GM21786 (cell line): ENCODE data around the gene HIP1.
A peak's percentile ranks its signal among the peaks of the same experiment; 100 is the strongest.
"Not testable (repeated sequence)": the region's sequence is repeated elsewhere in the genome, so short reads cannot be mapped to it uniquely, and the experiment has no call there.

Experiments
- ATAC-seq: cut with Tn5 transposase; IDR thresholded peaks from one replicate; pipeline ENCODE4 v1.9.1; 2021; ENCODE audit not compliant: unreplicated experiment

The HIP1 gene

DNA sequence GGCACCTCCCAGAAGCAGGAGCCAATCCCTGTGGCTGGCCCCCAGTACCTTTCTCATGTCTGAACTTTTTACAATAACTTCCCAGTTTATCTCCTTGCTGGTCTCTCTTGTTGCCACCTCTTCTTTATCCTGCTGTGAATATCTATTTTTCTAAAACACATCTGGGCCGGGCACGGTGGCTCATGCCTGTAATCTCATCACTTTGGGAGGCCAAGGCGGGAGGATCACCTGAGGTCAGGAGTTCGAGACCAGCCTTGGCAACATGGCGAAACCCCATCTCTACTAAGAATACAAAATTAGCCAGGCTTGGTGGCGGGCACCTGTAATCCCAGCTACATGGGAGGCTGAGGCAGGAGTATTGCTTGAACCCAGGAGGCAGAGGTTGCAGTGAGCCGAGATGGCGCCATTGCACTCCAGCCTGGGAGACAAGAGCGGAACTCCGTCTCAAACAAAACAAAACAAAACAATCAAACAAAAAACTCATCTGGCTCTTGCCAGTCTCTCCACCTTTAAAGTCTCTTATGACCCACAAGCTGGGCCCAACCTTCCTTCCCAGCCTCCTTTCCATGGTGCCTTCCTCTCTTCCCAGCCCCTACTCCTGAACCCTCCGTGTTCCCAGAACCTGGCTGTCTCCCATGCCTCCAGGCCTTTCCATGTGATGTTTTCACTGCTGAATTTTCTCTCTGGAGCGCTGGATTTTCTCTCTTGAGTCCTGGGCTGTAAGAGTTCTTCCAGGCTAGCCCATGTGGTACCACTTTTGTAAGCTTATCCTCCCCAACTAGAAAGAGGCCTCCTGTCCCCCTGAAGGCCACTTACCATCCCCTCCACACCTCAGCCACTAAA is 51.3 kb downstream of the HIP1 start:
- ATAC-seq = no peak

DNA sequence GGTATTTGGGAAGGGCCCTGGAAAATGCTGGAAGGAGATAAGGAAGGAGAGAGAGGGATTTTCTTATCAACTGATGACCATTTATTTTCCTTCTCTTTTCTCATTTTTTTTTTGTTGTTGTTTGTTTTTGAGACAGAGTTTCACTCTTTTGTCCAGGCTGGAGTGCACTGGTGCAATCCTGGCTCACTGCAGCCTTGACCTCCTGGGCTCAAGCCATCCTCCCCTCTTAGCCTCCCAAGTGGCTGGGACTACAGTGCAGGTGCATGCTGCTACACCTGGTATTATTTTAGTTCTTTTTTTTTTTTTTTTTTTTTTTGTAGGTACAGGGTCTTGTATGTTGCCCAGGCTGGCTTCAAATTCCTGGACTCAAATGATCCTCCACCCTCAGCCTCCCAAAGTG is 52.2 kb downstream of the HIP1 start:
- ATAC-seq = no peak

DNA sequence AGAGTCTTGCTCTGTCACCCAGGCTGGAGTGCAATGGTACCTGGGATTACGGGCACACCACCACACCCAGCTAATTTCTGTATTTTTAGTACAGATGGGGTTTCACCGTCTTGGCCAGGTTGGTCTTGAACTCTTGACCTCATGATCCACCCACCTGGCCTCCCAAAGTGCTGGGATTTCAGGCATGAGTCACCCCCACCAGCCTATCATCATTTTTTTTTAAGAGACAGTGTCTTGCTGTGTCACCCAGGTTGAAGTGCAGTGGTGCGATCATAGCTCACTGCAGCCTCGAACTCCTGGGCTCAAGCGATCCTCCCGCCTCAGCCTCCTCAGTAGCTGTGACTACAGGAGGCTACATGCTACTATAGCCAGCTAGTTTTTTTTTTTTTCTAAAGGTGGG is 56.7 kb downstream of the HIP1 start:
- not testable (repeated sequence) for ATAC-seq

DNA sequence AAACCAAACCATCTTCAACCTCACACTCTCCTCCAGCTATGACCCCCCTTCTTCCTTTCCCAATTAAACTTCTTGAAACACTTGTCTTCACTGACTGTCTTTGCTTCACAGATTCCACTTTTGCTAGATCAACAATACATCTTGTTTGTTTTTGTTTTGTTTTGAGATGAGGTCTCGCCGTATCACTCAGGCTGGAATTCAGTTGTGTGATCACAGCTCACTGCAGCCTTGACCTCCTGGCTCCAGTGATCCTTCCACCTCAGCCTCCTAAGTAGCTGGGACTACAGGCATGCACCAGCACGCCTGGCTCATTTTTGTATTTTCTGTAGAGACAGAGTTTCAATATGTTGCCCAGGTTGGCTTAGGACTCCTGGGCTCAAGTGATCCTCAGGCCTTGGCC is 59.7 kb downstream of the HIP1 start:
- ATAC-seq = no peak

DNA sequence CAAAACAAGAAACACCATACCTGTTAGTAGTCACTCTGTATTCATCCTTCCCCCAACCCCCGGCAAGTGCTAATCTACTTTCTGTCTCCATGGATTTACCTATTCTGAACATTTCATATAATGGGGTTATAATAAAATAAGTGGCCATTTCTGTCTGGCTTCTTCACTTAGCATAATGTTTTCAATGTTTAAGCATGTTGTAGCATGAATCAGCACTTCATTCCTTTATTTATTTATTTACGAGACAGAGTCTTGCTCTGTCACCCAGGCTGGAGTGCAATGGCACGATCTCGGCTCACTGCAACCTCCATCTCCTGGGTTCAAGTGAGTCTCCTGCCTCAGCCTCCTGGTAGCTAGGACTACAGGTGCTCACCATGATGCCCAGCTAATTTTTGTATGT is 69.2 kb downstream of the HIP1 start:
- ATAC-seq = no peak

DNA sequence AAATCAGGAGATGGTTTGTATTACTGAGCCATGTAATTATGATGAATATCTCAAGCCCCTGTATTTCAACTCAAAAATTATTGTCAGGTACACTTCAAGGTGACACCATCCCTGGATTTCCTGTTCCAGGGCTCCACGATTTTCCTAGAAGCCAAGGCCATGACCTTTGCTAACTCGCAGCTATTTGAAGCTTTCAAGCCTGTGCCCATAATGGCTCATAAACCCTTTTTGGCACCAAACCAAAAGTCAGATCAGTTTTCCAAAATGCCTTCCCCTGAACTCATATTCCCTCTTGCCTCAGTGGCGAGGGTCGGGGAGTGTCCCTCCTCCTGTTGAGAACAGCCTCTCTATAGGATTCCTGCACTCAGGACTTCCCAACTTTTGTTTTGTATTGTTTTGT is 70.8 kb downstream of the HIP1 start:
- no peak for ATAC-seq

DNA sequence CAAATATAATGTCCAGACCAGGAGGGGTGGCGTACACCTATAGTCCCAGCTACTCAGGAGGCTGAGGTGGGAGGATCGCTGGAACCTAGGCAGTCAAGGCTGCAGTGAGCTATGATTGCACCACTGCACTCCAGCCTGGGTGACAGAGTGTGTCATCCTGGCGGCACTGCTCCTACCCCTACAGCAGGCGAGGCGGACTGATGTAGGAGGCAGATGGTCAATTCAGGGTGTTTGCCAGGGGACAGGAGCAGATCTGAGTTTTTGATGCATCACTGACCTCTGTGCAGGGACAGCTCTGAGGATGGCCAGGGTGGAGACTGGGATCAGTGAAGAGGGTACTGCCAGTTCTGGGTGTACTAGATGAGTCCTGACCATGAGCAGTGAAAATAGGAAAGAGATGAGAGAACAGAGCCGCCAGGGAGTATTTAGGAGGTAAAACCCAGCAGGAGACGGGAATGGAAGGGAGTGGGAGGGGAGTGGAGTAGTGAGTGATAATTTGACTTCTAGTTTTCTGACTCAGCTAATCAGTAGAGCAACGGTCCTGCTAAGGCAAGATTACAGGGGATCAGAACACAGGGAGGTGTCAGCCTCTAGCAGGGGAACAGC is 75.3 kb downstream of the HIP1 start:
- ATAC-seq = peak; percentile 38

DNA sequence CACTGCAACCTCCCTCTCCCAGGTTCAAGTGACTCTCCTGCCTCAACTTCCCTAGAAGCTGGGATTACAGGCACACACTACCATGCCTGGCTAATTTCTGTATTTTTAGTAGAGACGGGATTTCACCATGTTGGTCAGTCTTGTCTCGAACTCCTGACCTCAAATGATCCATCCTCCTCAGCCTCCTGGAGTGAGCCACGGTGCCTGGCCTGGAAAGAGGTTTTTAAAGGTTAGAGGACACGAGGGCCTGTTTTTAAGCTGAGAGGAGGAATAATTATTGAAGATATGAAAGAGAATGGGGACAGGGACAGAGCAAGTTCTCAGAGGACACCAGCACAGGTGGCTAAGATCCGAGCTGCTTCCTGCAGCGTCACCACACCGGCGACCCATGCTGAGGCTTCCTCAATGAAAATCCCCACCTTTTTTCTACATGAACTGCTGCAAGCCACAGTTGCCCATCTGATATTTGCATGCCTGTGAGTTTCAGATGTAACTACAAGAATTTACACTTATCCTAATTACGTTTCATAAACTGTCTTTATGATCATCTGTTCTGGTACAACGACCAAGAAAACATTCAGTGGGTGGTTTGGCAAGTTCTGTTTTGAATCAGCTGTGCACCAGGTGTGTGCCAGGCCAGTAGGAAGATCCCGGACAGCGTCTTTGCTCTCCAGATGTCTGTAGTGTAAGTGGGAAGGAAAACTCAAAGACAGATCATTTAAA is 76.0 kb downstream of the HIP1 start:
- peak; percentile 82 for ATAC-seq

DNA sequence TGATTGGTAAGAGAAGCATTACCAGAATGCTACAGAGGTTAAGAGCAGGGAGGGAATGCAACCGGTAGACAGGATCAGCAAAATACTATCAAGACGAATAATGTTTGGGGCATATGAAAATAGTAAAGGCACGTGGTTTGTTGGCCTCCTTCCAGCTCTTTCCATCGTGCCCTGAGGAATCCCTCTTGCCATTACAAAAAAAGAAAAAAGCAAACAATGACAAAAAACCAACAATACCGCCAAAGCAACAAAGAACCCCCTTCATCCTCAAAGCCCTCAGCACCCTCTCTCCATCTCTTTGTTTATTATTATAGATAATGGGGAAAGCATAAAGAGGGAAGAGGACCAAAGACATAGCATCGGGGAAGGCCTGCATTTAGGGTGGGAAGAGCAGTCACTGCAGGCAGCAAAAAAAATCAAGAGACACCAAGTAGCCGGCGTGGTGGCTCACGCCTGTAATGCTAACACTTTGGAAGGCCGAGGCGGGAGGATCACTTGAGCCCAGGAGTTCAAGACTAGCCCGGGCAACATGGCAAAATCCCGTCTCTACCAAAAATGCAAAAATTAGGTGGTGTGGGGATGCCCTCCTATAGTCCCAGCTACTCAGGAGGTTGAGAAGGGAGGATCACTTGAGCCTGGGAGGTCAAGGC is 78.0 kb downstream of the HIP1 start:
- ATAC-seq = no peak

DNA sequence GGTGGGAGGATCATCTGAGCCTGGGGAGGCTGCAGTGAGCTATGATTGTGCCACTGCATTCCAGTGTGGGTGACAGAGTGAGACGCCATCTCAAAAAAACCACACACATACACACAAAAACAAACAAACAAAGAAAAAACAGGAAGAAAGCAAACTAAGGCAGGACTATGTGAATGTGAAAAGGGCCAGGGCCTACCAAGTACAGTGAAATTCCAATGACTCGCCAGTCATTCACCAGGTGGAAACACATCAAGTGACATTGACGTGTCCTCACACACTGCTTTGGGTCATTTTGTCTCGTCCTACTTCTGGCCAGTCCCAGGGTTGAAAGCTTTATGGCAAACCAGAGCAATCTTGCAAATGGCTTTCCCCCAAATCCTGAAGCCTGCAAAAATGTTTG is 79.9 kb downstream of the HIP1 start:
- no peak for ATAC-seq

DNA sequence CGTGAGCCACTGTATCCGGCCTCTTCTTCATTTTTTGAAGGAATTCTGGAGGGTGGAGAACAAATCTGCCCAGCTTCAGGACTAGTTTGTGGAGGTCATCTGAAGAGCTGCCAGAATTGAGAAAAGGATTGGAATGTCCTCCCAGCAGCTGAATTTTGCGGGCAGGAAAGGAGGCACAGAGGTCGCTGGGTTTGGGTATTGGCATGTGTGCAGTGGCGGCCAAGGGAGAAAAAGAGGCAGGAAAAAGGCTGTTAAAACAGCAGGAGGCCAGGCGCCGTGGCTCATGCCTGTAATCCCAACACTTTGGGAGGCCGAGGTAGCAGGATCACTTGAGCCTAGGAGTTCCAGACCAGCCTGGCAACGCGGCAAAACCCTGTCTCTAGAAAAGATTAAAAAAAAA is 80.4 kb downstream of the HIP1 start:
- no peak for ATAC-seq

DNA sequence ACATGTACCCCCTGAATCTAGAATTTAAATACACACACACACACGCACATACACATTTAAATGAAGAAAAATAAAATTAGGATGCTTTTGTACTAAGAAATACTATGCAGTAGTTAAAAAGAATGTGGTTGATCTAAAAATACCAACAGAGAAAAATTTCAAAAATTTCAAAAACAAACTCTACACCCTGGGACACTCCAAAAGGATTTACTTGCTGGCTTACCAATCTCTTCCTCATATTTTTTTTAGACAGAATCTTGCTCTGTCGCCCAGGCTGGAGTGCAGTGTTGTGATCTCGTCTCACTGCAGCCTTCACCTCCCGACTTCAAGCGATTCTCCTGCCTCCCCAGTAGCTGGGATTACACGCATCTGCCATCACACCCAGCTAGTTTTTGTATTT is 80.9 kb downstream of the HIP1 start:
- no peak for ATAC-seq

DNA sequence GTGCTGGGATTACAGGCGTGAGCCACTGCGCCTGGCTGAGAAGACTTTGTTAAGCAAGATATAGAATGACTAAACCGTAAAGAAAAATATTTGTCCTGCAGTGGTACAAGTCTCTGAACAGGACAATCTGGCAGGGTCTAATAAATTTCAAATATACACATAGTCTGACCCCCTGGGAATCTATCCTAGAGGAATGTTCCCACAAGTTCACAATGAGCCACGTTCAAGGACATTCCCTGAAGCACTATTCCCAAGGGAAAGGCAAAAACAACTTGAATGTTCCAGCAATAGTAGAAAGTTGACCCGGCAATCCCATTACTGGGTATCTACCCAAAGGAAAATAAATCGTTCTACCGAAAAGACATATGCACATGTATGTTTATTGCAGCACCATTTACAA is 82.0 kb downstream of the HIP1 start:
- no peak for ATAC-seq

DNA sequence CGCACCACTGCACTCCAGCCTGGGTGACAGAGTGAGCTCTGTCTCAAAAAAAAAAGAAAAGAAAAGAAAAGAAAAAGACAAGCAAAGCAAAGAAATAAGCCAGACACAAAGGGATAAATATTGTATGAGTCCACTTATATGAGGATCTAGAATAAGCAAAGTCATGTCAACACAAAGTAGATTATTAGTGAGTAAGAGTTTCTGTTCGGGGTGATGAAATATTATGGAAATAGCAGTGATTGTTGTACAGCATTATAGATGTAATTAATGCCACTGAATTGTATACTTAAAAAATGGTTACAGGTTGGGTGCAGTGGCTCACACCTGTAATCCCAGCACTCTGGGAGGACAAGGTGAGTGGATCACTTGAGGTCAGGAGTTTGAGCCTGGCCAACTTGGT is 83.2 kb downstream of the HIP1 start:
- no peak for ATAC-seq

DNA sequence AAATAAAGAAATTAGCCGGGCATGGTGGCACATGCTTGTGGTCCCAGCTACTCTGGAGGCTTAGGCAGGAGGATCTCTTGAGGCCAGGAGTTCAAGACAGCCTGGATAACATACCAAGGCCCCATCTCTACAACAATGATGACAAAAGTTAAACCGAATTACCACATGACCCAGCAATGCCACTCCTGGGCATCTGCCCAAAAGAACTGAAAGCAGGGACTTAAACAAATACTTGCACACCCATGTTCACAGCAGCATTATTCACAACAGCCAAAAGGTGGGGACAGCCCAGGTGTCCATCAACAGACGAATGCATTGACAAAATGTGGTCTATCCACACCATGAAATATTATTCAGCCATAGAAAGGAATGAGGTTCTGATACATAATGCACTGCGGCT is 83.9 kb downstream of the HIP1 start:
- no peak for ATAC-seq

DNA sequence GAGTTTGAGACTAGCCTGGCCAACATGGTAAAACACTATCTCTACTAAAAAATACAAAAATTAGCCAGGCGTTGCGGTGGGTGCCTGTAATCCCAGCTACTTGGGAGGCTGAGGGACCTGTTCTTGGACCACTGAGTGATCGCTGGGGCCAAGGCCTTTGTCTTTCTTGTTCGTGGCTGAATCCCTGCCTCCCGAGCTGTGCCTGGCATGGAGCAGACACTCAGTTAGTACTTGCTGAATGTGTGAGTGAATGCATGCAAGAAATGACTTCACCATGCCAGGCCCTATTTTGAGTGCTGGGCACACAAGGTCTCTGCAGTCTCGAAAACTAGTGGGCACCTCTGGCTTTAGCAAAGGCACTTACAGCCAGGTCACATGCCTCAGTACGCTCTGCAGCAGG is 85.1 kb downstream of the HIP1 start:
- ATAC-seq = no peak

DNA sequence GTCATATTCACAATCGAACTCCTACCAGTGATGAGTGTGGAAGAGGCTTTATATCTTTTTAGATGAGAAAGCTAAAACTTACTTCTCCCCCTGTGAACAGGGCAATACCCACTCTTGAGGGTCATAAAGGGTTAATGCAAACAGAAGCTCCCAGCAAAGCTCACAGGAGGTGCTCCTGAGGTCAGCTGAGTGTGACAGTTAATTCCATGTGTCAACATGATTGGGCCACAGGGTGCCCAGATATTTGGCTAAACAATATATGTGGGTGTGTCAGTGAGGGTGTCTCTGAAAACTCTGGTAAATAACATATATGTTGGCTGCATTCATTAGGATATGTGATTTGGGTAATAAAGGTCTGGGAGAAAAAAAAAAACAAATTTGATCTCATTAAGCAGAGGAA is 86.0 kb downstream of the HIP1 start:
- no peak for ATAC-seq

DNA sequence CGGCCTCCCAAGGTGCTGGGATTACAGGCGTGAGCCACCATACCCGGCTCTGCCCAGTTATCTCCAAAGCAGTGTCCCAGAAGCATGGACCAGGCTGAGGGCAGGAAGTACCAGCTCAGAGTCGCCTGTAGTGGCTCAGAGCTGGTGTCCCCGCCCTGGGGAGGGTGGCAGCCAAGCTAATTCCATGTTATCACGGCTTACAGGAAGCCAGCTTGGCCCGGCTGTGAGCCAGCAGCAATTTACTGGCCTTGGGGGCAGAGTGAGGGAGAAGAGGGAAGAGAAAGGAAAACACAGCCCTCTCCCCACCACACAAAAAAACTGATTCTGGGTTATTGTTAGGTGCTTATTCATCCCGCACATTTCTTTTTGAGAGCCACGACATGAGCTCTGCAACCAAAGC is 88.1 kb downstream of the HIP1 start:
- ATAC-seq = no peak

DNA sequence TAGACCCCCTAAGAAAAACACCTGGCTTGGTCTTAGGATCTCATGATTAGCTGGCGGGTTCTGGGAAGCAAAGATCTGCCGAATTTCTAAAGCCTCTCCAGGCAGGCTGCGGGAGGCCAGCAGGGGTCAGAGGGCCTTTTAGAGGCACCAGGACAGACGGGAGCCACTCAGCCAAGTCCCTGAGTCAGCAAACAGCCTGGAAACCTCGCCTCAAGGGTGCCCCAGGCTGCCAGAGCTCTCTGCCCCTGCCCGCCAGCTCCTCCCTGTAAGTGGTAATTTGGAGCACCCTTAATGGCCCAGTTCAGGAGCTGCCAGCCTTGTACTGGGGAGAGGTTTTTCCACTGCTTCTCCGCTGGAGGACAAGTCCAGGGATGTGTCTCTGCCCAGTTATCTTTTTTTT is 88.7 kb downstream of the HIP1 start:
- no peak for ATAC-seq

DNA sequence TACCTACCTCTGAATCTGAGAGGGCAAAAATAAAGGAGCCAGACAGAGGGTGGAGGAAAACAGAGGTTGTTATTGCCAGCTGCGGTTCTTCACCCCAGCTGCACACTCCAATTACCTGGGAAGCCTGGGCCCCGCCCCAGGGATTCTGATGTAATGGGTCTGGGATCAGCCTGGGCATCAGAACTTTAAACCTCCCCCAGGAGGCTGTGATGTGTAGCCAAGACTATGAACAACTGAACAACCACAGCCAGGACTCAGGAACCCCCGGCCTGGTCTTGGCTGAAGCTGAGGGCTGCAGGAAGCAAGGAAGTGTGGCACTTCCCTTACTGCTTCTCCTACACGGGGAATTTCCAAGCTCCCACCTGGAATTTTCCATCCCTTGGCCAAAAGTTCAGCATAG is 89.3 kb downstream of the HIP1 start:
- no peak for ATAC-seq

DNA sequence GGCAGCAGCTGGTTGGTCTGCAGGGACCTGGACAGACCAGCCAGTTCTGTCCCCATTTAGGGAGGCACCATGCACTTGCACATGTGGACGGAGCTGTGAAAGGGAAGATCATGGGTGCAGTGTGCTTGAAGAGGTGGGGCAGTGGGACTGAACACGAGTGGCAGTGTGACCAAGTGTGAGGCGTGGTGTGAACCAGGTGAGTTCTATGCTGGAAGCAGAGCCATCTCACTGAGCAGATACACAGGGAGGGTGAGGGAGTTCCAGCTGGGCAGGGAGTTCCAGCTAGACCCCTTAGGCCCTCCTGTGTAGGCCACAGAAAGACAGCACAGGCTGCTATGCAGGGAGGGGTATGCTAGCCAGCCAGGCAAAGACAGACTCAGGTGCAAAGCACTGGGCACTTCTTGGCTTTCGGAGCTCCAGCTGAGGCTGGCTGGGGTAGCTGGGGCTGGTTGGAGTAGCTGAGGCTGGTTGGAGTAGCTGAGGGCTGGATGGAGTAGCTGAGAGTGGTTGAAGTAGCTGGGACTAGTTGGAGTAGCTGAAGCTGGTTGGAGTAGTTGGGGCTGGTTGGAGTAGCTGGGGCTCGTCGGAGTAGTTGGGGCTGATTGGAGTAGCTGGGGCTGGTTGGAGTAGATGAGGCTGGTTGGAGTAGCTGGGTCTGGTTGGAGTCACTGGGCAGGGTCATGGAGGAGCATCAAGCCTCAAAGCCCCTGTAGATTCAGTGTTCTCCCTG is 90.9 kb downstream of the HIP1 start:
- no peak for ATAC-seq
